ENCODE results near the gene TRIM28.

The TRIM28 gene

DNA sequence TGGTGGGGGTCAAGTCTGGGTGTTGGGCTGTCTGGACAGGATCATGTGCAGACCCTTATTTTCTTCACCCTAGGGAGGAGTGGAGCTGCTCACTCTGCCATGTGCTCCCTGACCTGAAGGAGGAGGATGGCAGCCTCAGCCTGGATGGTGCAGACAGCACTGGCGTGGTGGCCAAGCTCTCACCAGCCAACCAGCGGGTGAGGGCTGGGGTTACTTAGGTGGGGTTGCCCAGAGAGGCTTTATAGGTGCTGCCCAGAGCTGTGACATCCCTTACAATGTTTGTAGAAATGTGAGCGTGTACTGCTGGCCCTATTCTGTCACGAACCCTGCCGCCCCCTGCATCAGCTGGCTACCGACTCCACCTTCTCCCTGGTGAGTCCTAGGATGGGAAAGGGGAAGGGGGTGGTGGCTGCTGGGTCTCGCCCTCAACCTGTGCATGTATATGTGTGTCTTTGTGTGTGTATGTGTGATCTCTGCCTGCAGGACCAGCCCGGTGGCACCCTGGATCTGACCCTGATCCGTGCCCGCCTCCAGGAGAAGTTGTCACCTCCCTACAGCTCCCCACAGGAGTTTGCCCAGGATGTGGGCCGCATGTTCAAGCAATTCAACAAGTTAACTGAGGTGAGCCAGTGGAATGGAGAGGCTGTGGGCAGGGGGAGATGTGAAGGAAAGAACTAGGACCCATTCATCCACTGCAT is 5.9 kb downstream of the TRIM28 start:
- DNase-seq = no peak

DNA sequence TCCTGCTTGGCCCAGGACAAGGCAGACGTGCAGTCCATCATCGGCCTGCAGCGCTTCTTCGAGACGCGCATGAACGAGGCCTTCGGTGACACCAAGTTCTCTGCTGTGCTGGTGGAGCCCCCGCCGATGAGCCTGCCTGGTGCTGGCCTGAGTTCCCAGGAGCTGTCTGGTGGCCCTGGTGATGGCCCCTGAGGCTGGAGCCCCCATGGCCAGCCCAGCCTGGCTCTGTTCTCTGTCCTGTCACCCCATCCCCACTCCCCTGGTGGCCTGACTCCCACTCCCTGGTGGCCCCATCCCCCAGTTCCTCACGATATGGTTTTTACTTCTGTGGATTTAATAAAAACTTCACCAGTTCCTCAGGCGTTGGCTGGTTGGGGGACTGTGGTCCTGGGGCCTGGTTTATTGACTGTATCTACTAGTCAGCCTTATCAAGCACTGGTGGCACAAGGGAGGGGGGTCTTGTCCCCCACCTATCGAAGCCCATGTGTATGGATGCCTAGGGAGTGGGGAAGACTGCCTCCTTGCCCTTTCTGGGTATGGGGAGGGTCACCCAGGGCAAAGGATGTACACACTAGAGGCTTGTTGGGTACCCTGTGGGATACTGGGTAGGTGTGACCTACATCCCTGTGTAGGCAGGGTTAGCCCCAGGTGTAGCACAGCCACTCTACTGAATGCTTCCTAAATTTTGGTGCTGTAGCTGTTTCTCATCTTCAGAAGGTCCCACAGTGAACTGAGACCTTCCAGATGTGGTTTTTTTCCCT is 6.7 kb downstream of the TRIM28 start:
- DNase-seq = no peak

DNA sequence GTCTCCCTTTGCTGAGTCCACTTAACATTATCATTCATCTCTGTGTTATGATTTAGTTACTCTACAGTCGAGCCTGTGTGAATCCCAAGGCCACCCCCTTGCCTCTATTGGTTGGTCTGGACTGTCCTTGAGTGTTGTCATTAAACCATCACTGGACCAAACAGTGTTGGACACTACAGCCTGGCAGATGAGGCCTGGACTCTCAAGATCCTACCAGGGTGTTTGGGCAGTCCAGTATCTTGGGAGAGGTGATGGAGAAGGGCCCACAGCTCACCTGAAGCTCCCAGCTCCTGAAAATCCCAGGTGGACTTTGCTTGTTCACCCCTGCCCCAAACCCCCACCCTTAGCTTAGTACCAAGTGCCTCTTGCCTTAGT is 7.2 kb downstream of the TRIM28 start:
- DNase-seq = no peak

- DNase-seq = no peak
Observed at GRCh38 chr19:58551577-58552471, 8.0 kb downstream of the TRIM28 start.

DNA sequence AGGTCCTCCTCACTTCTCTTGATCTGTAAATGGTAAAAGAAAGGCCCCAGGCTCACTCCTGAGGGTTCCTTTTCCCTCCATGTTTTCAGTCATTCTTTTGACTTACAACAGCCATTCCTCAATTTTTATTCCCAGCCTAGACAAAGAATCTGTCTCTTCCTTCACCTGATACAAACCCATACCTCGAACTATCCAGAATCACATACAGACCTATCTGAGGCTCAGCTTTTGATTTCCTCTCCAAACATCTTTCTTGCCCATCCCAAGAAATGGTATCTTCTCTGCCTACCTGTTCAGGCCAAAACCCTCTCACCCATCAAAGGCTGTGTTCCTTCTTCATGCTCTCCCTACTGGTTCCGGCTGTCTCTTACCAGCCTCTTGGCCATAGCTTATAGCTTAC is 8.8 kb downstream of the TRIM28 start:
- DNase-seq = no peak

- DNase-seq = no peak
Observed at GRCh38 chr19:58553799-58554493, 10.1 kb downstream of the TRIM28 start.

- DNase-seq = no peak
Observed at GRCh38 chr19:58554494-58555368, 10.9 kb downstream of the TRIM28 start, which contains the start of gene CHMP2A. Gene CHMP2A, minus strand, starts transcription at chr19:58555105. Its CDS starts 893 bp downstream, at chr19:58554212.

GRCh38 chr19:58555369-58555885 is 11.6 kb downstream of the TRIM28 start:
- no peak for DNase-seq

DNA sequence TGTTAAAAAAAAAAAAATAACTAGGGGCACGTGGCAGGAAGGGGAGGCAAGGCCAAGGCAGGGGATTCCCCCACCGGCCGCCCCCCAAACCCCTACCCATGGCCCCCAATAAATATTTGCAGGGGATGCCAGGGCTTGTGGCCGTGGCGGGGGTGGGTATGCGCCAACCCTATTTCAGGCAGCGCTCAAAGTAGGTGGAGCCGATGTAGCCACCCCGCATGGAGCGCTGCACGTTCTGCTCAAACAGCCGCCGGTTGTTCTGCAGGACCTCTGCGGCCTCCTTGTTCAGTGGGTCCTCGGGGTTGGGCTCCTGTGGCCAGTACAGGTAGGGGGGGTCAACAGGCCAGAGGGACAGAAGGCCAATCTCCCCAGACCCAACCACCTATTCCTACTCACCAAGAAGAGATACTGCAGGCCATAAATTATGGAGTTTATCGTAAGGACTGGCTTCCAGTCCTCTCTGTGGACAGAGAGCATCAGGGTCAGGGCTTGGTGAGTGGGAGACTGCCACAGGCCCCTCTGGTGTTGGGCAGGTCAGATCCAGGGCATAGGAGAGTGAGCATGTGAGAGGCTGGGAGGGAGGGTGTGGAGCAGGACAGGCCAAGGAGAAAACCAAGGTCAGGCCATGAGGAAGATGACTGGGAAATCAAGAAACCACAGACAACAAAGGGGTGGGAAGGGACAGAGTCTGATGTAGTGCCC is 12.2 kb downstream of the TRIM28 start:
- no peak for DNase-seq

DNA sequence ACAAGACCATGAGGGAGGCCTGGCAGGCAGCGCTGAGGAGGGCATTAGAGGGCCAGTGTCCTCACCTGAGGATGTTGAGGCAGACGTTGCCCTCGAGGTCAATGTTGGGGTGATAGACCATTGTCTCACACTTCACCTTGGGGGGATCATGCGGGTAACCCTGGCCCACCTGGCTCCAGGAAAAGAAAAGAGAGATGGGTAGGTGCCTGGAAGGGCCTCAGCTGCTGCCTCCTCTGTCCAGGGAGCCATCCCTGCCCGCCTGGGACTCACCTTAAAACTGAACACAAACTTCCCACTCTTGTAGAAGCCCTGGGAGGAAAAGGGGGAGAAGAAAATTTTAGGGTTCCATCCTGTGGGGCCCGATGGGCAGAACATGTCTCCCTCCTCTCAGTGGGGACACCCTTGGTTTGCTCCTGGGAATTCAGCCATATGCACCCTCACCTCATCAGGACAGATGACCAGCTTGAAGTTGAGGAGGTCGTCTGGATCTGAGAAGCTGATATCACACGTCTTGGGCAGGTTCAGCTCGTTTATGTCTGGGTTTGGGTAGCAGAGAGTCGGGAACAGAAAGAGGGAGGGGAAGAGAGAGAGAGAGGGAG is 12.9 kb downstream of the TRIM28 start:
- no peak for DNase-seq

GRCh38 chr19:58557221-58558065 is 13.6 kb downstream of the TRIM28 start:
- DNase-seq = no peak

DNA sequence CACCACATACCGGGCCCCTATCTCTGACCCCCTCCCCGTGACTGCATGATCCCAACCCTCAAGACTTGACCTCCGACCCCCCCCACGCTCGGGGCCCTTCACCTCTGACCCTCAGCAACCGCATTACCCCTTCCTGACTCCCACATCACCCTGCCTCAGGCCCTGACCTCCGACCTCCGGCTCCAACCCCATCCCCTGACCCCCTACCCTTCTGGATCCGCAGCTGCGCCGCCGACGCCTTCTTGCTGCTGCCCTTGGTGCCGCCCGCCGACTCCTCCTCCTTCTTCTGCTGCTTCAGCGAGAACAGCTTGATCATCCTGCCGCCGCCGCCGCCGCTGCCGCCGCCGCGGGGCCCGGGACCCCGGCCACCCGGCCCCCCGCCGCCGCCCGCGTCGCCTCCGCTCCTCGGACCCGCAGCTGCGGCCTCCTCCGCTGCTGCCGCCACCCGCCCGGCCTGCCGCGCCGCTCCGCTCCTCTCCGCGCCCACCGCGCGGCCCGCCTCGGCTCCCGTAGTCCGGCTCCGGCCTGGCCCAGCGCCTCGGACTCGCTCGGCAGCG is 14.3 kb downstream of the TRIM28 start, which contains the start of gene UBE2M:
Gene UBE2M, minus strand, starts transcription at position 546 of the 557 bp plus-strand sequence. Its CDS starts 230 bp downstream, at position 316.
- no peak for DNase-seq

GRCh38 chr19:58558623-58559274 is 14.9 kb downstream of the TRIM28 start:
- DNase-seq = no peak

- no peak for DNase-seq
Observed at GRCh38 chr19:58559275-58560006, 15.6 kb downstream of the TRIM28 start.

GRCh38 chr19:58560007-58560887 is 16.4 kb downstream of the TRIM28 start:
- DNase-seq = no peak

GRCh38 chr19:58560921-58561320 is 17.1 kb downstream of the TRIM28 start:
- no peak for DNase-seq
